Liver (tissue), 9 donors: Measurements from ENCODE around the gene CBFA2T3. TPM values are rescaled to one million over a fixed set of nuclear protein-coding genes. Genes with fewer than 3 reads are reported as not detected.

ENCODE experiments used
- DNase-seq: peaks from one replicate; pipeline ENCODE4 v3.0.0-alpha.2; 2017; ENCODE audit warnings: low spot score
- H3K27ac ChIP-seq, 2 donors: one replicate each; pipeline ENCODE4 v1.7.0; 2013; ENCODE audit warnings: inconsistent platforms in 2 of 2, low read length in 2 of 2, control low read depth in 1 of 2, low read depth in 1 of 2, mild to moderate bottlenecking in 1 of 2
- H3K27me3 ChIP-seq, 4 donors: one replicate each; pipeline versions ENCODE4 v1.6.1 to v1.7.0; 2013; ENCODE audit warnings: low read length in 3 of 4, inconsistent platforms in 1 of 4, mild to moderate bottlenecking in 1 of 4, moderate library complexity in 1 of 4; ENCODE audit not compliant: control insufficient read depth in 4 of 4, insufficient read depth in 4 of 4
- H3K36me3 ChIP-seq, 4 donors: one replicate each; pipeline versions ENCODE4 v1.6.1 to v1.7.0; 2013; ENCODE audit warnings: low read length in 3 of 4, mild to moderate bottlenecking in 3 of 4, low read depth in 1 of 4, moderate library complexity in 1 of 4; ENCODE audit not compliant: control insufficient read depth in 4 of 4, insufficient read depth in 3 of 4
- H3K4me1 ChIP-seq, 4 donors: one replicate each; pipeline versions ENCODE4 v1.6.1 to v1.7.0; 2013; ENCODE audit warnings: low read length in 3 of 4, mild to moderate bottlenecking in 3 of 4, moderate library complexity in 1 of 4; ENCODE audit not compliant: control insufficient read depth in 4 of 4, insufficient read depth in 4 of 4
- H3K4me3 ChIP-seq, 3 donors: one replicate each; pipeline versions ENCODE4 v1.6.1 to v1.7.0; 2013; ENCODE audit warnings: low read length in 3 of 3, control low read depth in 1 of 3, low read depth in 1 of 3, mild to moderate bottlenecking in 1 of 3
- H3K9ac ChIP-seq, 2 donors: one replicate each; pipeline ENCODE4 v1.7.0; 2013; ENCODE audit warnings: low read length in 2 of 2, mild to moderate bottlenecking in 2 of 2, moderate library complexity in 2 of 2, control low read depth in 1 of 2, low read depth in 1 of 2
- H3K9me3 ChIP-seq, 4 donors: one replicate each; pipeline versions ENCODE4 v1.6.1 to v1.7.0; 2013; ENCODE audit warnings: low read length in 3 of 4; ENCODE audit not compliant: control insufficient read depth in 4 of 4
- EGR1 ChIP-seq, 2 donors: IDR thresholded peaks; 2 replicates each; pipeline ENCODE4 v1.6.1; 2016 to 2018; ENCODE audit warnings: antibody characterized with exemption in 2 of 2, low read depth in 2 of 2
- FOXA1 ChIP-seq: IDR thresholded peaks from 2 replicates; pipeline ENCODE4 v1.6.1; 2016; ENCODE audit warnings: antibody characterized with exemption
- FOXA2 ChIP-seq: IDR thresholded peaks from 2 replicates; pipeline ENCODE4 v1.6.1; 2016; ENCODE audit warnings: antibody characterized with exemption
- GABPA ChIP-seq, 2 donors: IDR thresholded peaks in 1 of 2; conservative IDR thresholded peaks in 1 of 2; 2 replicates each; pipeline ENCODE4 v1.6.1; 2016; ENCODE audit warnings: antibody characterized with exemption in 2 of 2, mild to moderate bottlenecking in 1 of 2, moderate library complexity in 1 of 2
- HNF4A ChIP-seq, 2 donors: conservative IDR thresholded peaks; 2 replicates each; pipeline ENCODE4 v1.6.1; 2016; ENCODE audit warnings: antibody characterized with exemption in 2 of 2, mild to moderate bottlenecking in 2 of 2
- HNF4G ChIP-seq: IDR thresholded peaks from 2 replicates; pipeline ENCODE4 v1.6.1; 2016; ENCODE audit warnings: antibody characterized with exemption
- JUND ChIP-seq, 2 donors: IDR thresholded peaks; 2 replicates each; pipeline ENCODE4 v1.6.1; 2016; ENCODE audit warnings: antibody characterized with exemption in 2 of 2
- NR2F2 ChIP-seq: IDR thresholded peaks from 2 replicates; pipeline ENCODE4 v1.6.1; 2016; ENCODE audit warnings: antibody characterized with exemption
- RAD21 ChIP-seq, 2 donors: IDR thresholded peaks; 2 replicates each; pipeline ENCODE4 v1.6.1; 2016; ENCODE audit warnings: antibody characterized with exemption in 2 of 2, mild to moderate bottlenecking in 2 of 2
- RXRA ChIP-seq, 2 donors: IDR thresholded peaks; 2 replicates each; pipeline ENCODE4 v1.6.1; 2017 to 2018; ENCODE audit warnings: antibody characterized with exemption in 2 of 2, mild to moderate bottlenecking in 1 of 2
- SP1 ChIP-seq: IDR thresholded peaks from 2 replicates; pipeline ENCODE4 v1.6.1; 2018; ENCODE audit warnings: antibody characterized with exemption, mild to moderate bottlenecking
- TAF1 ChIP-seq: conservative IDR thresholded peaks from 2 replicates; pipeline ENCODE4 v1.6.1; 2016; ENCODE audit warnings: antibody characterized with exemption, mild to moderate bottlenecking
- YY1 ChIP-seq: IDR thresholded peaks from 2 replicates; pipeline ENCODE4 v1.6.1; 2016; ENCODE audit warnings: antibody characterized with exemption, mild to moderate bottlenecking
- WGBS: extraction: QIAGEN DNeasy Blood & Tissue Kit; methylation state at CpG from one replicate; pipeline ENCODE4 v1.1.7; 2013; 5-methylcytosine and 5-hydroxymethylcytosine counted together
- polyA plus RNA-seq, 2 donors: library from polyadenylated mRNA; stranded (reverse) in 1 of 2; unstranded in 1 of 2; fragments of 200-250 nt in 1 of 2; fragments of >200 nt in 1 of 2; fragmentation: Nextera tagmentation in 1 of 2; extraction: Ambion mirVana in 1 of 2; gene quantifications; one replicate each; pipeline versions ENCODE4 v1.2.1 to v1.2.3, GENCODE V29; 2013 to 2015
- total RNA-seq, 2 donors: library from RNA; depleted of rRNA; stranded (reverse); fragments of >200 nt; gene quantifications; one replicate each; pipeline ENCODE4 v1.2.3, GENCODE V29; 2014
- TF ChIP-seq, protein P1 (sequence below): IDR thresholded peaks from 2 replicates; pipeline ENCODE4 v1.6.1; 2016; ENCODE audit warnings: antibody characterized with exemption
- TF ChIP-seq, protein P2 (sequence below): fragments of 150-350 bp; IDR thresholded peaks from 2 replicates; pipeline ENCODE4 v1.5.1; 2017; ENCODE audit warnings: improper control_type of control experiment, low read depth, low read length; ENCODE audit not compliant: missing input control
- TF ChIP-seq, protein P3 (sequence below): IDR thresholded peaks from 2 replicates; pipeline ENCODE4 v1.6.1; 2016; ENCODE audit warnings: antibody characterized with exemption
- TF ChIP-seq, protein P4 (sequence below): IDR thresholded peaks from 2 replicates; pipeline ENCODE4 v1.6.1; 2016; ENCODE audit warnings: antibody characterized with exemption, mild to moderate bottlenecking
- donor health status: healthy.
- donor health status: healthy.
- donor health status: healthy.
- donor health status: healthy.
- donor health status: healthy.

CBFA2T3 gene
- total and polyA plus RNA-seq, 4 donors, result 1.4 to 4.5 (median 3.1) TPM

- 96% methylated on average over 22 of the region's 22 CpGs for WGBS
Measured at GRCh38 chr16:88875703-88876234, 101.2 kb downstream of the CBFA2T3 start.

GRCh38 chr16:88874938-88875599 is 101.9 kb downstream of the CBFA2T3 start:
- DNase-seq, result no peak
- Histone ChIP-seq H3K4me1 (peaks cover 4 to 13% (median 10%) of the 10 kb centered on the region in 4 donors), H3K9me3 (no peaks in the 10 kb centered on the region), H3K4me3 (no peak overlapping the region), H3K36me3 (peaks cover 0 to 10% (median 2%) of the 10 kb centered on the region in 4 donors), H3K27me3 (no peaks in the 10 kb centered on the region), H3K27ac (no peak overlapping the region), H3K9ac (no peak overlapping the region)
- no peak for TF ChIP-seq RAD21 (IDR thresholded peaks at IDR 0.05)
- no peak for TF ChIP-seq NR2F2
- no peak for TF ChIP-seq EGR1 (IDR thresholded peaks at IDR 0.05; ENCODE audit: low read depth in 2 of 2)
- TF ChIP-seq, protein P1, sequence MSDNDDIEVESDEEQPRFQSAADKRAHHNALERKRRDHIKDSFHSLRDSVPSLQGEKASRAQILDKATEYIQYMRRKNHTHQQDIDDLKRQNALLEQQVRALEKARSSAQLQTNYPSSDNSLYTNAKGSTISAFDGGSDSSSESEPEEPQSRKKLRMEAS, result no peak
- no peak for TF ChIP-seq FOXA2
- TF ChIP-seq FOXA1, result no peak
- no peak for TF ChIP-seq YY1
- no peak for TF ChIP-seq TAF1
- WGBS, result 95% methylated on average over 34 of the region's 34 CpGs

More at GRCh38 chr16:88875703-88876234, 101.2 kb downstream of the CBFA2T3 start:
- peaks cover 7 to 19% (median 14%) of the 10 kb centered on the region in 4 donors for H3K4me1 ChIP-seq
- DNase-seq, result no peak
- H3K27me3 ChIP-seq, result no peaks in the 10 kb centered on the region
- no peaks in the 10 kb centered on the region for H3K9me3 ChIP-seq
- TF ChIP-seq JUND (IDR thresholded peaks at IDR 0.05), result no peak
- no peak overlapping the region for H3K27ac ChIP-seq
- H3K36me3 ChIP-seq, result peaks cover 0 to 10% (median 2%) of the 10 kb centered on the region in 4 donors
- no peak overlapping the region for H3K4me3 ChIP-seq
- H3K9ac ChIP-seq, result no peak overlapping the region

DNA sequence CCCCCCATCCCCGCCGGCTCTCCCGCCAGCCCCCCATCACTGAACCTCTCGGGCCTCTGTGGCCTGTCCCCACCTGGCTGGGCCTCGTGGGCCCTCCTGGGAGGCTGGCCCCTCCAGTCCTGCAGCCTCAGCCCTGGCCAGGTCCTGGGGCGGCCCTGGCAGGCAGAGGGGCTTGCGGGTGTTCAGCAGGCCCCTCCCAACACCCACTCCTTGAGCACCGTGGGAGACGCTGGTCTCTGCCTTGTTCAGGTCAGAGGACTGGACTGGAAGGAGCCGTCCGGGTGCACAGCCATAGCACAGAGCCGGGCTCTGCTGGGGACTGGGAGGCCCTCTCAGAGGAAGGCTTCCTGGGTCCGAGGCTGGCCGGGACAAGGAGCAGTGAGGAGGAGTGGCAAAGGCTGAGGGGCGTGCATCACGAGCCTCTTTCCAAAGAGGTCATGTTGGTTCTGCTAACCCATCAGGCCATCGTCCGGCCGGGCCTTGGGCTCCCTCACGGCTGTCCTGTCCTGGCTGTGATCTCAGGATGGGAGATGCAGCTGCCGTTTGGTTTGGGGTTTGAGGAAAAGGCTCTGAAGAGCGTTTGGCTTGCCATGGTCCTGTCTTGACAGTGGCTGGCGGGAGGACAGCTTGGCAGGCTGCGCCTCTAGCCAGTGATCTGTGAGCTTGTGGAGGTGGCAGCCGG is 104.2 kb downstream of the CBFA2T3 start:
- H3K27ac ChIP-seq, result no peak overlapping the region
- WGBS, result 80% methylated on average over 25 of the region's 25 CpGs
- no peaks in the 10 kb centered on the region for H3K27me3 ChIP-seq
- H3K4me1 ChIP-seq, result no peaks in the 10 kb centered on the region
- peaks cover 0 to 5% (median 2%) of the 10 kb centered on the region in 4 donors for H3K36me3 ChIP-seq
- no peaks in the 10 kb centered on the region for H3K9me3 ChIP-seq
- H3K9ac ChIP-seq, result no peak overlapping the region
- no peak for DNase-seq
- no peak overlapping the region for H3K4me3 ChIP-seq
- TF ChIP-seq TAF1 (no peak), EGR1 (IDR thresholded peaks at IDR 0.05; ENCODE audit: low read depth in 2 of 2) (no peak), RXRA (IDR thresholded peaks at IDR 0.05) (no peak), HNF4A (conservative IDR thresholded peaks at IDR 0.05) (no peak), GABPA (IDR thresholded peaks at IDR 0.05 in 1 of 2, conservative IDR thresholded peaks at IDR 0.05 in 1 of 2) (no peak), FOXA2 (no peak), HNF4G (no peak), YY1 (no peak), SP1 (no peak), JUND (IDR thresholded peaks at IDR 0.05) (no peak), NR2F2 (no peak), RAD21 (IDR thresholded peaks at IDR 0.05) (no peak), FOXA1 (no peak)
- TF ChIP-seq, protein P2, sequence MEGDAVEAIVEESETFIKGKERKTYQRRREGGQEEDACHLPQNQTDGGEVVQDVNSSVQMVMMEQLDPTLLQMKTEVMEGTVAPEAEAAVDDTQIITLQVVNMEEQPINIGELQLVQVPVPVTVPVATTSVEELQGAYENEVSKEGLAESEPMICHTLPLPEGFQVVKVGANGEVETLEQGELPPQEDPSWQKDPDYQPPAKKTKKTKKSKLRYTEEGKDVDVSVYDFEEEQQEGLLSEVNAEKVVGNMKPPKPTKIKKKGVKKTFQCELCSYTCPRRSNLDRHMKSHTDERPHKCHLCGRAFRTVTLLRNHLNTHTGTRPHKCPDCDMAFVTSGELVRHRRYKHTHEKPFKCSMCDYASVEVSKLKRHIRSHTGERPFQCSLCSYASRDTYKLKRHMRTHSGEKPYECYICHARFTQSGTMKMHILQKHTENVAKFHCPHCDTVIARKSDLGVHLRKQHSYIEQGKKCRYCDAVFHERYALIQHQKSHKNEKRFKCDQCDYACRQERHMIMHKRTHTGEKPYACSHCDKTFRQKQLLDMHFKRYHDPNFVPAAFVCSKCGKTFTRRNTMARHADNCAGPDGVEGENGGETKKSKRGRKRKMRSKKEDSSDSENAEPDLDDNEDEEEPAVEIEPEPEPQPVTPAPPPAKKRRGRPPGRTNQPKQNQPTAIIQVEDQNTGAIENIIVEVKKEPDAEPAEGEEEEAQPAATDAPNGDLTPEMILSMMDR, result no peak
- TF ChIP-seq, protein P3, sequence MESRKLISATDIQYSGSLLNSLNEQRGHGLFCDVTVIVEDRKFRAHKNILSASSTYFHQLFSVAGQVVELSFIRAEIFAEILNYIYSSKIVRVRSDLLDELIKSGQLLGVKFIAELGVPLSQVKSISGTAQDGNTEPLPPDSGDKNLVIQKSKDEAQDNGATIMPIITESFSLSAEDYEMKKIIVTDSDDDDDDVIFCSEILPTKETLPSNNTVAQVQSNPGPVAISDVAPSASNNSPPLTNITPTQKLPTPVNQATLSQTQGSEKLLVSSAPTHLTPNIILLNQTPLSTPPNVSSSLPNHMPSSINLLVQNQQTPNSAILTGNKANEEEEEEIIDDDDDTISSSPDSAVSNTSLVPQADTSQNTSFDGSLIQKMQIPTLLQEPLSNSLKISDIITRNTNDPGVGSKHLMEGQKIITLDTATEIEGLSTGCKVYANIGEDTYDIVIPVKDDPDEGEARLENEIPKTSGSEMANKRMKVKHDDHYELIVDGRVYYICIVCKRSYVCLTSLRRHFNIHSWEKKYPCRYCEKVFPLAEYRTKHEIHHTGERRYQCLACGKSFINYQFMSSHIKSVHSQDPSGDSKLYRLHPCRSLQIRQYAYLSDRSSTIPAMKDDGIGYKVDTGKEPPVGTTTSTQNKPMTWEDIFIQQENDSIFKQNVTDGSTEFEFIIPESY, result no peak
- TF ChIP-seq, protein P4, sequence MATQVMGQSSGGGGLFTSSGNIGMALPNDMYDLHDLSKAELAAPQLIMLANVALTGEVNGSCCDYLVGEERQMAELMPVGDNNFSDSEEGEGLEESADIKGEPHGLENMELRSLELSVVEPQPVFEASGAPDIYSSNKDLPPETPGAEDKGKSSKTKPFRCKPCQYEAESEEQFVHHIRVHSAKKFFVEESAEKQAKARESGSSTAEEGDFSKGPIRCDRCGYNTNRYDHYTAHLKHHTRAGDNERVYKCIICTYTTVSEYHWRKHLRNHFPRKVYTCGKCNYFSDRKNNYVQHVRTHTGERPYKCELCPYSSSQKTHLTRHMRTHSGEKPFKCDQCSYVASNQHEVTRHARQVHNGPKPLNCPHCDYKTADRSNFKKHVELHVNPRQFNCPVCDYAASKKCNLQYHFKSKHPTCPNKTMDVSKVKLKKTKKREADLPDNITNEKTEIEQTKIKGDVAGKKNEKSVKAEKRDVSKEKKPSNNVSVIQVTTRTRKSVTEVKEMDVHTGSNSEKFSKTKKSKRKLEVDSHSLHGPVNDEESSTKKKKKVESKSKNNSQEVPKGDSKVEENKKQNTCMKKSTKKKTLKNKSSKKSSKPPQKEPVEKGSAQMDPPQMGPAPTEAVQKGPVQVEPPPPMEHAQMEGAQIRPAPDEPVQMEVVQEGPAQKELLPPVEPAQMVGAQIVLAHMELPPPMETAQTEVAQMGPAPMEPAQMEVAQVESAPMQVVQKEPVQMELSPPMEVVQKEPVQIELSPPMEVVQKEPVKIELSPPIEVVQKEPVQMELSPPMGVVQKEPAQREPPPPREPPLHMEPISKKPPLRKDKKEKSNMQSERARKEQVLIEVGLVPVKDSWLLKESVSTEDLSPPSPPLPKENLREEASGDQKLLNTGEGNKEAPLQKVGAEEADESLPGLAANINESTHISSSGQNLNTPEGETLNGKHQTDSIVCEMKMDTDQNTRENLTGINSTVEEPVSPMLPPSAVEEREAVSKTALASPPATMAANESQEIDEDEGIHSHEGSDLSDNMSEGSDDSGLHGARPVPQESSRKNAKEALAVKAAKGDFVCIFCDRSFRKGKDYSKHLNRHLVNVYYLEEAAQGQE, result no peak
- TF ChIP-seq, protein P1, result no peak
